Uterus (tissue), 4 donors: ENCODE measurements around the gene SMG7. TPM values are rescaled to one million over a fixed set of nuclear protein-coding genes. Genes with fewer than 3 reads are reported as not detected.

Source experiments
- DNase-seq, 2 donors: peaks; one replicate each; pipeline ENCODE4 v3.0.0-alpha.2; 2019 to 2020
- H3K27ac ChIP-seq, 2 donors: fragments of 200-600 bp; sonication (generic); 1 replicate in 1 of 2; 2 replicates in 1 of 2; pipeline ENCODE4 v1.5.1; 2016 to 2018
- H3K27me3 ChIP-seq, 2 donors: fragments of 200-600 bp; sonication (generic); one replicate each; pipeline ENCODE4 v1.5.1; 2018 to 2019; ENCODE audit warnings: control low read depth in 1 of 2
- H3K36me3 ChIP-seq, 2 donors: fragments of 200-600 bp; sonication (generic); one replicate each; pipeline ENCODE4 v1.5.1; 2019; ENCODE audit warnings: control low read depth in 1 of 2
- H3K4me1 ChIP-seq, 2 donors: fragments of 200-600 bp; sonication (generic); one replicate each; pipeline ENCODE4 v1.5.1; 2018 to 2019; ENCODE audit warnings: control low read depth in 1 of 2
- H3K4me3 ChIP-seq, 2 donors: fragments of 200-600 bp; sonication (generic); 1 replicate in 1 of 2; 2 replicates in 1 of 2; pipeline ENCODE4 v1.5.1; 2018 to 2019; ENCODE audit warnings: mild to moderate bottlenecking in 1 of 2
- H3K9me3 ChIP-seq, 2 donors: fragments of 200-600 bp; sonication (generic); one replicate each; pipeline ENCODE4 v1.5.1; 2019; ENCODE audit warnings: control low read depth in 1 of 2
- CTCF ChIP-seq, 4 experiments: fragments of 200-600 bp in 2 of 4; fragments of 450-650 bp in 2 of 4; sonication (generic) in 2 of 4; IDR thresholded peaks; one replicate each; pipeline ENCODE4 v1.5.1; 2016 to 2019; ENCODE audit warnings: antibody characterized with exemption in 4 of 4, mild to moderate bottlenecking in 2 of 4, moderate library complexity in 1 of 4
- POLR2A ChIP-seq, 2 donors: fragments of 450-650 bp; IDR thresholded peaks; one replicate each; pipeline ENCODE4 v1.6.1; 2016; ENCODE audit warnings: antibody characterized with exemption in 2 of 2, mild to moderate bottlenecking in 1 of 2, moderate library complexity in 1 of 2
- intact Hi-C: fragments of 100-400 bp; cut with DNase I; formaldehyde crosslinking; loops from one replicate; pipeline ENCODE4 v1.15.1; 2023; ENCODE audit warnings: low total_unique reads
- total RNA-seq, 4 donors: library from RNA; depleted of rRNA in 3 of 4; stranded (reverse); fragments of >200 nt in 3 of 4; gene quantifications; one replicate each; pipeline versions ENCODE4 v1.1.0 to v1.2.4, GENCODE V29; 2014 to 2023
- donor health status: DM: yes; HTN: yes; CAD: no.

SMG7 gene
- total RNA-seq, 4 donors from 2014 or later, result 9.1 to 63.1 (median 37.0) TPM

- Histone ChIP-seq H3K4me1 (no peaks in the 10 kb centered on the region), H3K27ac (no peak overlapping the region)
- TF ChIP-seq POLR2A (IDR thresholded peaks at IDR 0.05) (no peak), CTCF (IDR thresholded peaks at IDR 0.05) (no peak)
Measured at GRCh38 chr1:183570451-183570850, 98.2 kb downstream of the SMG7 start.

GRCh38 chr1:183571678-183572268 is 99.5 kb downstream of the SMG7 start:
- DNase-seq, result no peak
- no peaks in the 10 kb centered on the region for H3K9me3 ChIP-seq
- intact Hi-C loops, result no loop called here
- H3K27me3 ChIP-seq, result no peaks in the 10 kb centered on the region
- no peak overlapping the region for H3K4me3 ChIP-seq
- H3K4me1 ChIP-seq, result no peaks in the 10 kb centered on the region
- TF ChIP-seq POLR2A (IDR thresholded peaks at IDR 0.05) (no peak), CTCF (IDR thresholded peaks at IDR 0.05) (no peak)
- H3K27ac ChIP-seq, result no peak overlapping the region
- H3K36me3 ChIP-seq, result no peaks in the 10 kb centered on the region

More at GRCh38 chr1:183570451-183570850, 98.2 kb downstream of the SMG7 start:
- no peak for DNase-seq
- no peak overlapping the region for H3K4me3 ChIP-seq
- intact Hi-C loops, result no loop called here
- no peaks in the 10 kb centered on the region for H3K36me3 ChIP-seq
- no peaks in the 10 kb centered on the region for H3K9me3 ChIP-seq
- H3K27me3 ChIP-seq, result no peaks in the 10 kb centered on the region

GRCh38 chr1:183572721-183573120 is 100.4 kb downstream of the SMG7 start:
- Histone ChIP-seq H3K36me3 (no peaks in the 10 kb centered on the region), H3K4me1 (no peaks in the 10 kb centered on the region), H3K9me3 (no peaks in the 10 kb centered on the region), H3K27me3 (no peaks in the 10 kb centered on the region), H3K27ac (no peak overlapping the region), H3K4me3 (no peak overlapping the region)
- intact Hi-C loops, result no loop called here
- TF ChIP-seq POLR2A (IDR thresholded peaks at IDR 0.05) (no peak), CTCF (IDR thresholded peaks at IDR 0.05) (no peak)
- no peak for DNase-seq

- no peaks in the 10 kb centered on the region for H3K36me3 ChIP-seq
- H3K27me3 ChIP-seq, result no peaks in the 10 kb centered on the region
- DNase-seq, result no peak
- TF ChIP-seq POLR2A (IDR thresholded peaks at IDR 0.05), result no peak
- H3K4me3 ChIP-seq, result no peak overlapping the region
- no peaks in the 10 kb centered on the region for H3K4me1 ChIP-seq
- H3K9me3 ChIP-seq, result no peaks in the 10 kb centered on the region
- no peak overlapping the region for H3K27ac ChIP-seq
- intact Hi-C loops, result no loop called here
Measured at GRCh38 chr1:183575606-183576005, 103.3 kb downstream of the SMG7 start.

- no peaks in the 10 kb centered on the region for H3K4me1 ChIP-seq
- H3K4me3 ChIP-seq, result no peak overlapping the region
- peak overlapping the region in 1 of 2 donors; percentile 27 for H3K27ac ChIP-seq
- DNase-seq, result no peak
- no peaks in the 10 kb centered on the region for H3K9me3 ChIP-seq
- intact Hi-C loops, result no loop called here
- TF ChIP-seq CTCF (IDR thresholded peaks at IDR 0.05) (no peak), POLR2A (IDR thresholded peaks at IDR 0.05) (no peak)
- no peaks in the 10 kb centered on the region for H3K36me3 ChIP-seq
- no peaks in the 10 kb centered on the region for H3K27me3 ChIP-seq
Measured at GRCh38 chr1:183576537-183576936, 104.2 kb downstream of the SMG7 start.
